HG02623 (cell line): Measurements from ENCODE around the gene MED1.
"Not testable (repeated sequence)": the region's sequence is repeated elsewhere in the genome, so short reads cannot be mapped to it uniquely, and the experiment has no call there.

ENCODE experiments used
- ATAC-seq: cut with Tn5 transposase; IDR thresholded peaks from one replicate; pipeline ENCODE4 v1.9.1; 2021; ENCODE audit warnings: moderate library complexity; ENCODE audit not compliant: unreplicated experiment

Gene MED1

GRCh38 chr17:39450847-39451581, at the start of gene MED1:
Gene MED1, minus strand, starts transcription at chr17:39451263. Its CDS starts 201 bp downstream, at chr17:39451062.
- ATAC-seq, result peak; percentile 72

- not testable (repeated sequence) for ATAC-seq
Observed at GRCh38 chr17:39496921-39497320, 45.9 kb upstream of the MED1 start.

- no peak for ATAC-seq
Observed at GRCh38 chr17:39487946-39488345, 36.9 kb upstream of the MED1 start.

GRCh38 chr17:39487490-39487889, 36.4 kb upstream of the MED1 start:
- not testable (repeated sequence) for ATAC-seq

- no peak for ATAC-seq
Observed at GRCh38 chr17:39486242-39486641, 35.2 kb upstream of the MED1 start.

GRCh38 chr17:39485555-39485954, 34.5 kb upstream of the MED1 start:
- no peak for ATAC-seq

GRCh38 chr17:39484178-39484577, 33.1 kb upstream of the MED1 start:
- peak; percentile 67 for ATAC-seq

- ATAC-seq, result no peak
Observed at GRCh38 chr17:39483506-39483905, 32.4 kb upstream of the MED1 start.

- ATAC-seq, result not testable (repeated sequence)
Observed at GRCh38 chr17:39479631-39480030, 28.6 kb upstream of the MED1 start.

GRCh38 chr17:39473310-39473709, 22.2 kb upstream of the MED1 start:
- no peak for ATAC-seq

GRCh38 chr17:39468610-39469009, 17.5 kb upstream of the MED1 start:
- not testable (repeated sequence) for ATAC-seq

GRCh38 chr17:39464639-39465181, 13.6 kb upstream of the MED1 start:
- not testable (repeated sequence) for ATAC-seq

- no peak for ATAC-seq
Observed at GRCh38 chr17:39462631-39463375, 11.7 kb upstream of the MED1 start.

GRCh38 chr17:39461926-39462569, 11.0 kb upstream of the MED1 start:
- ATAC-seq, result peak; percentile 41

- peak; percentile 69 for ATAC-seq
Observed at GRCh38 chr17:39461113-39461925, 10.3 kb upstream of the MED1 start, which contains the start of gene CDK12. Gene CDK12, plus strand, starts transcription at chr17:39461486. Its CDS starts 586 bp downstream, at chr17:39462072.

- ATAC-seq, result no peak
Observed at GRCh38 chr17:39455919-39456318, 4.9 kb upstream of the MED1 start.

GRCh38 chr17:39450051-39450450, 1.0 kb downstream of the MED1 start:
- ATAC-seq, result no peak

- no peak for ATAC-seq
Observed at GRCh38 chr17:39447561-39447960, 3.5 kb downstream of the MED1 start.

- ATAC-seq, result no peak
Observed at GRCh38 chr17:39443326-39443725, 7.7 kb downstream of the MED1 start.

GRCh38 chr17:39439868-39440267, 11.2 kb downstream of the MED1 start:
- ATAC-seq, result not testable (repeated sequence)
